ENCODE data around the gene ARL2BP. TPM values are rescaled to one million over a fixed set of nuclear protein-coding genes. Genes with fewer than 3 reads are reported as not detected.
A peak's percentile ranks its signal among the peaks of the same experiment; 100 is the strongest.

Gene ARL2BP
- total RNA-seq, 1 experiment from 2014 or later = 47.6 TPM

DNA sequence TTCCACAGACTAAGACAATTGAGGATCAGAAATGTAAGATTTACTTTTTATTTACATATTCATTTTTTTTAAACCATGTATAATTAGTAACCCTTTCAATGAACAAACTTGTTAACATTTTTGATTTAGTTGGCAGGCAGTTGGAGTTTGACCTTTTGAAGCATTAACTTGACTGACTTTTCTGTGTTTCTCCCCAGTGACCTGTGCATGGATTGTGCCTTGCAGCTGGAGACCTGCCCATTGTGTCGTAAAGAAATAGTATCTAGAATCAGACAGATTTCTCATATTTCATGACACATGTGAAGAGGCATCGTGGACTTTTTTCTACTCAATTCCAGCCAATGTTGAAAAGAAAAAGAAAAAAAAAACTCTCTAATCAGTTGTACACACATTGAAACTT lies 6.4 kb upstream of the ARL2BP start:
- ChIA-PET CTCF (no interaction called here), POLR2A (no interaction called here)
- peaks cover 60% of the 10 kb centered on the region for H3K36me3 Mint-ChIP-seq (ENCODE audit: insufficient read depth, unreplicated experiment)

DNA sequence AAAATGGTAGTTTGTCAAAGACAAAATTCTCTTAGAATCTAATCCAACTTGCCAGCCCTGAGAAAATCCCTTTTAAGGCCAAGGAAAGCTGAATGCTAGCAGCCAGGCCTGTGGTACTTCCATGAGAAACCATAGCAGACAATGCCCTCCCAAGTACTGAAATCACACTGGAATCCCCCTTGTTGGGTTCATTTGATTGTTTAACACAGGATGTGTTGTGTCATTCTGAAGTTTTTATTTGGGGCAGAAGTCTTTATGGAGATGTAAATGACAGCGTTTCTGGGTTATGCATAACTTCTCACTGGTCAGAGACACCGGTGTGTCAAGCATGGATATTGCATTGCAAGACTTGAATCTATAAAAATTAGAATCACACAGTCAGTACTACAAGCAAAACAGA lies 6.0 kb upstream of the ARL2BP start:
- TF ChIP-seq, protein P1, sequence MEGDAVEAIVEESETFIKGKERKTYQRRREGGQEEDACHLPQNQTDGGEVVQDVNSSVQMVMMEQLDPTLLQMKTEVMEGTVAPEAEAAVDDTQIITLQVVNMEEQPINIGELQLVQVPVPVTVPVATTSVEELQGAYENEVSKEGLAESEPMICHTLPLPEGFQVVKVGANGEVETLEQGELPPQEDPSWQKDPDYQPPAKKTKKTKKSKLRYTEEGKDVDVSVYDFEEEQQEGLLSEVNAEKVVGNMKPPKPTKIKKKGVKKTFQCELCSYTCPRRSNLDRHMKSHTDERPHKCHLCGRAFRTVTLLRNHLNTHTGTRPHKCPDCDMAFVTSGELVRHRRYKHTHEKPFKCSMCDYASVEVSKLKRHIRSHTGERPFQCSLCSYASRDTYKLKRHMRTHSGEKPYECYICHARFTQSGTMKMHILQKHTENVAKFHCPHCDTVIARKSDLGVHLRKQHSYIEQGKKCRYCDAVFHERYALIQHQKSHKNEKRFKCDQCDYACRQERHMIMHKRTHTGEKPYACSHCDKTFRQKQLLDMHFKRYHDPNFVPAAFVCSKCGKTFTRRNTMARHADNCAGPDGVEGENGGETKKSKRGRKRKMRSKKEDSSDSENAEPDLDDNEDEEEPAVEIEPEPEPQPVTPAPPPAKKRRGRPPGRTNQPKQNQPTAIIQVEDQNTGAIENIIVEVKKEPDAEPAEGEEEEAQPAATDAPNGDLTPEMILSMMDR (IDR thresholded peaks at IDR 0.05; ENCODE audit: insufficient read depth in 1 of 2, low read depth in 1 of 2, low read length in 1 of 2, severe bottlenecking in 1 of 2, unreplicated experiment in 1 of 2) = no peak
- intact Hi-C loops (cut with micrococcal nuclease; ENCODE audit: unreplicated experiment) = no loop called here
- H3K4me1 Mint-ChIP-seq (ENCODE audit: low read depth, unreplicated experiment) = peaks cover 8% of the 10 kb centered on the region
- no peaks in the 10 kb centered on the region for H3K4me1 ChIP-seq
- DNase-seq = no peak
- ChIA-PET CTCF (no interaction called here), POLR2A (interaction anchor here (0.7 kb wide), 1 partner anchor 300 kb away, joined by 3 read pairs; no protein-coding TSS in a partner anchor)
- peaks cover 4% of the 10 kb centered on the region for H3K36me3 ChIP-seq (ENCODE audit: control insufficient read depth, insufficient read depth, low read length)
- no peaks in the 10 kb centered on the region for H3K27me3 Mint-ChIP-seq (ENCODE audit: insufficient read depth, unreplicated experiment)
- BruUV-seq (replicated peaks) = TSS peak; percentile 26
- H3K9me3 ChIP-seq = no peaks in the 10 kb centered on the region
- H3K36me3 Mint-ChIP-seq (ENCODE audit: insufficient read depth, unreplicated experiment) = peaks cover 60% of the 10 kb centered on the region
- H3K4me3 Mint-ChIP-seq (ENCODE audit: unreplicated experiment) = no peak overlapping the region
- H3K27ac Mint-ChIP-seq (ENCODE audit: unreplicated experiment) = no peak overlapping the region
- no peaks in the 10 kb centered on the region for H3K9me3 Mint-ChIP-seq (ENCODE audit: unreplicated experiment)
- no peak overlapping the region for H3K4me3 ChIP-seq (ENCODE audit: low read depth, low read length)
- H3K27me3 ChIP-seq (replicated peaks; ENCODE audit: control insufficient read depth, insufficient read depth, low read length) = no peaks in the 10 kb centered on the region

More for the DNA sequence above, 6.4 kb upstream of the ARL2BP start:
- intact Hi-C loops (cut with micrococcal nuclease; ENCODE audit: unreplicated experiment) = no loop called here
- BruUV-seq (replicated peaks) = no TSS peak
- Histone ChIP-seq H3K36me3 (ENCODE audit: control insufficient read depth, insufficient read depth, low read length) (peaks cover 4% of the 10 kb centered on the region), H3K4me3 (ENCODE audit: low read depth, low read length) (no peak overlapping the region), H3K27me3 (replicated peaks; ENCODE audit: control insufficient read depth, insufficient read depth, low read length) (no peaks in the 10 kb centered on the region), H3K4me1 (no peaks in the 10 kb centered on the region), H3K9me3 (no peaks in the 10 kb centered on the region)
- Mint-ChIP-seq H3K4me3 (ENCODE audit: unreplicated experiment) (no peak overlapping the region), H3K27me3 (ENCODE audit: insufficient read depth, unreplicated experiment) (no peaks in the 10 kb centered on the region), H3K27ac (ENCODE audit: unreplicated experiment) (no peak overlapping the region), H3K9me3 (ENCODE audit: unreplicated experiment) (no peaks in the 10 kb centered on the region), H3K4me1 (ENCODE audit: low read depth, unreplicated experiment) (peaks cover 8% of the 10 kb centered on the region)
- no peak for DNase-seq
- TF ChIP-seq, protein P1 (IDR thresholded peaks at IDR 0.05; ENCODE audit: insufficient read depth in 1 of 2, low read depth in 1 of 2, low read length in 1 of 2, severe bottlenecking in 1 of 2, unreplicated experiment in 1 of 2) = no peak

DNA sequence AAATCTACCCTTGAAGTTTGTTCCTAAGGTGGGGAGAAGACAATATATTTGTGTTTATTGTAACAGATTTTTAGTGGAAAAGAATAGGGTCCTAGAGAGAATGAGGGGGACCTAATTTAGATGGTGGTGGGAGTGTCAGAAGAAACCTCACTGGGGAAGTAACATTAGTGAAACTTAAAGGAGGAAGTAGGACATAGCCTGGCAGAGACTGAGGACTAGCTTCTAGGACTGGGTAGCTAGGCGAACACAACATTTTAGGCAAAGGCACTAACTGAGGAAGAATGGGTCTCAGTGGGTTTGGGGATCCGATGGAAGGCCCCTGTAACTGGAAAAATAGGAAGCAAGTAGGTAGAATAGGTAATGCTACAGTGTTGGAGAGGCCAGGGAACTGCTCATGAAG lies 4.2 kb upstream of the ARL2BP start:
- POLR2A ChIA-PET = no interaction called here
- H3K27ac Mint-ChIP-seq (ENCODE audit: unreplicated experiment) = no peak overlapping the region

More for the DNA sequence above, 4.2 kb upstream of the ARL2BP start:
- H3K27me3 Mint-ChIP-seq (ENCODE audit: insufficient read depth, unreplicated experiment) = no peaks in the 10 kb centered on the region
- DNase-seq = no peak
- H3K36me3 Mint-ChIP-seq (ENCODE audit: insufficient read depth, unreplicated experiment) = peaks cover 61% of the 10 kb centered on the region
- peaks cover 8% of the 10 kb centered on the region for H3K4me1 Mint-ChIP-seq (ENCODE audit: low read depth, unreplicated experiment)
- CTCF ChIA-PET = interaction anchor here (0.6 kb wide), 1 partner anchor 175 kb away, joined by 3 read pairs; no protein-coding TSS in a partner anchor
- no peak overlapping the region for H3K4me3 Mint-ChIP-seq (ENCODE audit: unreplicated experiment)
- intact Hi-C loops (cut with micrococcal nuclease; ENCODE audit: unreplicated experiment) = no loop called here
- Histone ChIP-seq H3K4me1 (no peaks in the 10 kb centered on the region), H3K9me3 (no peaks in the 10 kb centered on the region), H3K27me3 (replicated peaks; ENCODE audit: control insufficient read depth, insufficient read depth, low read length) (no peaks in the 10 kb centered on the region), H3K36me3 (ENCODE audit: control insufficient read depth, insufficient read depth, low read length) (peaks cover 4% of the 10 kb centered on the region), H3K4me3 (ENCODE audit: low read depth, low read length) (no peak overlapping the region)
- no peaks in the 10 kb centered on the region for H3K9me3 Mint-ChIP-seq (ENCODE audit: unreplicated experiment)
- no TSS peak for BruUV-seq (replicated peaks)
- TF ChIP-seq, protein P1 (IDR thresholded peaks at IDR 0.05; ENCODE audit: insufficient read depth in 1 of 2, low read depth in 1 of 2, low read length in 1 of 2, severe bottlenecking in 1 of 2, unreplicated experiment in 1 of 2) = no peak
